Activated T-cell treated with anti-CD3 and anti-CD28 coated beads for 4 hours (primary cell): ENCODE results near the gene NCOA1.

Experiments used
- DNase-seq: peaks from one replicate; pipeline ENCODE4 v3.0.0-alpha.2; 2020

NCOA1 gene

GRCh38 chr2:24712296-24712695 is 221.2 kb downstream of the NCOA1 start:
- no peak for DNase-seq

- DNase-seq, result no peak
These were observed 226.4 kb downstream of the NCOA1 start for GRCh38 chr2:24717263-24717951.

- DNase-seq, result no peak
These were observed 229.3 kb downstream of the NCOA1 start for GRCh38 chr2:24720310-24720709.

- DNase-seq, result no peak
These were observed 230.4 kb downstream of the NCOA1 start for GRCh38 chr2:24721470-24721869.

GRCh38 chr2:24722141-24722790 is 231.2 kb downstream of the NCOA1 start:
- DNase-seq, result no peak

- no peak for DNase-seq
These were observed 232.1 kb downstream of the NCOA1 start for GRCh38 chr2:24723191-24723590.

GRCh38 chr2:24723665-24724064 is 232.6 kb downstream of the NCOA1 start:
- DNase-seq, result no peak

GRCh38 chr2:24724111-24724775 is 233.2 kb downstream of the NCOA1 start:
- no peak for DNase-seq

- DNase-seq, result no peak
These were observed 234.9 kb downstream of the NCOA1 start for GRCh38 chr2:24725956-24726355.

- no peak for DNase-seq
These were observed 239.4 kb downstream of the NCOA1 start for GRCh38 chr2:24730481-24730880.

GRCh38 chr2:24731040-24731439 is 240.0 kb downstream of the NCOA1 start:
- DNase-seq, result no peak

- DNase-seq, result no peak
These were observed 240.9 kb downstream of the NCOA1 start for GRCh38 chr2:24731923-24732322.

- DNase-seq, result no peak
These were observed 243.7 kb downstream of the NCOA1 start for GRCh38 chr2:24734741-24735140.

- no peak for DNase-seq
These were observed 248.4 kb downstream of the NCOA1 start for GRCh38 chr2:24739354-24740025.

GRCh38 chr2:24740142-24740541 is 249.1 kb downstream of the NCOA1 start:
- DNase-seq, result no peak

GRCh38 chr2:24742730-24743129 is 251.7 kb downstream of the NCOA1 start:
- DNase-seq, result no peak

GRCh38 chr2:24743924-24744323 is 252.9 kb downstream of the NCOA1 start:
- DNase-seq, result no peak

- no peak for DNase-seq
These were observed 253.3 kb downstream of the NCOA1 start for GRCh38 chr2:24744356-24744755.

- no peak for DNase-seq
These were observed 254.8 kb downstream of the NCOA1 start for GRCh38 chr2:24745825-24746224.

- DNase-seq, result no peak
These were observed 256.2 kb downstream of the NCOA1 start for GRCh38 chr2:24747299-24747698.

GRCh38 chr2:24749069-24749691 is 258.1 kb downstream of the NCOA1 start:
- no peak for DNase-seq

GRCh38 chr2:24754985-24755705 is 264.1 kb downstream of the NCOA1 start:
- no peak for DNase-seq
